Right atrium auricular region (tissue), 2 donors: ENCODE results near the gene S1PR4. TPM values are rescaled to one million over a fixed set of nuclear protein-coding genes. Genes with fewer than 3 reads are reported as not detected.
"Not testable (repeated sequence)": the region's sequence is repeated elsewhere in the genome, so short reads cannot be mapped to it uniquely, and the experiment has no call there.

ENCODE experiments used
- DNase-seq: peaks from one replicate; pipeline ENCODE4 v3.0.0-alpha.2; 2019; ENCODE audit warnings: low spot score
- H3K27ac ChIP-seq, 2 donors: fragments of 200-600 bp; sonication (generic); 1 replicate in 1 of 2; 2 replicates in 1 of 2; pipeline ENCODE4 v1.5.1; 2016 to 2019
- H3K27me3 ChIP-seq, 2 donors: fragments of 200-600 bp; sonication (generic); one replicate each; pipeline versions ENCODE4 v1.5.1 to v1.6.0; 2017 to 2019
- H3K36me3 ChIP-seq: fragments of 200-600 bp; sonication (generic); one replicate; pipeline ENCODE4 v1.5.1; 2016
- H3K4me1 ChIP-seq, 2 donors: fragments of 200-600 bp; sonication (generic); one replicate each; pipeline versions ENCODE4 v1.5.1 to v1.6.0; 2017 to 2019
- H3K4me3 ChIP-seq, 2 donors: fragments of 200-600 bp; sonication (generic); 1 replicate in 1 of 2; 2 replicates in 1 of 2; pipeline ENCODE4 v1.5.1; 2017 to 2019; ENCODE audit warnings: mild to moderate bottlenecking in 1 of 2, moderate library complexity in 1 of 2
- H3K9me3 ChIP-seq, 2 donors: fragments of 200-600 bp; sonication (generic); one replicate each; pipeline ENCODE4 v1.5.1; 2019
- CTCF ChIP-seq, 2 donors: fragments of 200-600 bp; sonication (generic); IDR thresholded peaks; one replicate each; pipeline ENCODE4 v1.5.1; 2019; ENCODE audit warnings: antibody characterized with exemption in 2 of 2
- total RNA-seq, 2 donors: library from RNA; depleted of rRNA; stranded (reverse); fragments of >200 nt; gene quantifications; one replicate each; pipeline ENCODE4 v1.1.0, GENCODE V29; 2016

Gene S1PR4
- total RNA-seq, 2 donors from 2014 or later: 0.48 to 0.94 TPM

- Histone ChIP-seq H3K27me3 (peaks cover 3 to 8% of the 10 kb centered on the region in 2 donors), H3K4me3 (no peak overlapping the region), H3K36me3 (no peaks in the 10 kb centered on the region), H3K4me1 (peaks cover 0 to 8% of the 10 kb centered on the region in 2 donors), H3K9me3 (no peaks in the 10 kb centered on the region), H3K27ac (no peak overlapping the region)
- DNase-seq: no peak
- no peak for TF ChIP-seq CTCF (IDR thresholded peaks at IDR 0.05)
Observed at GRCh38 chr19:3220576-3220975, 42.0 kb downstream of the S1PR4 start.

GRCh38 chr19:3221576-3221975 is 43.0 kb downstream of the S1PR4 start:
- not testable (repeated sequence) for H3K4me1 ChIP-seq, H3K27me3 ChIP-seq, H3K4me3 ChIP-seq, H3K27ac ChIP-seq, H3K36me3 ChIP-seq, H3K9me3 ChIP-seq, DNase-seq

GRCh38 chr19:3222709-3223108 is 44.1 kb downstream of the S1PR4 start:
- DNase-seq: no peak
- TF ChIP-seq CTCF (IDR thresholded peaks at IDR 0.05): no peak
- Histone ChIP-seq H3K4me3 (no peak overlapping the region), H3K27me3 (peaks cover 6 to 10% of the 10 kb centered on the region in 2 donors), H3K4me1 (peaks cover 0 to 8% of the 10 kb centered on the region in 2 donors), H3K9me3 (no peaks in the 10 kb centered on the region), H3K27ac (no peak overlapping the region), H3K36me3 (no peaks in the 10 kb centered on the region)

GRCh38 chr19:3224346-3225168 is 46.0 kb downstream of the S1PR4 start, which contains the start of gene CELF5:
TSS of gene CELF5 (plus strand) at chr19:3224661. CDS start at chr19:3224740, 79 bp downstream.
- Histone ChIP-seq H3K27ac (no peak within 1 kb of the TSS), H3K27me3 (peaks cover 6 to 10% of the 10 kb centered on the region in 2 donors), H3K9me3 (no peaks in the 10 kb centered on the region), H3K36me3 (no peaks in the 10 kb centered on the region), H3K4me1 (peaks cover 0 to 10% of the 10 kb centered on the region in 2 donors), H3K4me3 (peak within 1 kb of the TSS in 1 of 2 donors; percentile 34)
- TF ChIP-seq CTCF (IDR thresholded peaks at IDR 0.05): peak; percentile 64 to 83
- no peak for DNase-seq

- TF ChIP-seq CTCF (IDR thresholded peaks at IDR 0.05): no peak
- Histone ChIP-seq H3K4me1 (peaks cover 0 to 10% of the 10 kb centered on the region in 2 donors), H3K4me3 (no peak overlapping the region), H3K27ac (no peak overlapping the region), H3K27me3 (peaks cover 6 to 10% of the 10 kb centered on the region in 2 donors), H3K36me3 (no peaks in the 10 kb centered on the region), H3K9me3 (no peaks in the 10 kb centered on the region)
- no peak for DNase-seq
Observed at GRCh38 chr19:3225169-3225485, 46.6 kb downstream of the S1PR4 start.

GRCh38 chr19:3225677-3226093 is 47.1 kb downstream of the S1PR4 start:
- no peaks in the 10 kb centered on the region for H3K36me3 ChIP-seq
- H3K27me3 ChIP-seq: peaks cover 6 to 10% of the 10 kb centered on the region in 2 donors
- H3K9me3 ChIP-seq: no peaks in the 10 kb centered on the region
- H3K4me3 ChIP-seq: no peak overlapping the region
- no peak for DNase-seq
- H3K27ac ChIP-seq: no peak overlapping the region
- peaks cover 0 to 10% of the 10 kb centered on the region in 2 donors for H3K4me1 ChIP-seq
- TF ChIP-seq CTCF (IDR thresholded peaks at IDR 0.05): no peak
